Activated CD4-positive, alpha-beta memory T cell treated with anti-CD3 and anti-CD28 coated beads, Interleukin-2, amount 10 ng/mL, durations not matched to agents 7 days and 5 days (primary cell): ENCODE results near the gene ZNF213. TPM values are rescaled to one million over a fixed set of nuclear protein-coding genes. Genes with fewer than 3 reads are reported as not detected.

Source experiments
- CTCF ChIA-PET: fragments of 350-600 bp; sonication (Branson Sonifier 250); formaldehyde crosslinking; loops from one replicate; lab custom pipeline; 2021; ENCODE audit warnings: antibody characterized with exemption, inconsistent platforms; lab: Charles Lee
- POLR2A ChIA-PET: fragments of 350-600 bp; sonication (Branson Sonifier 250); formaldehyde crosslinking; loops from one replicate; lab custom pipeline; 2021; ENCODE audit warnings: antibody characterized with exemption; lab: Charles Lee
- DNase-seq: peaks from one replicate; pipeline ENCODE4 v3.0.0-alpha.2; 2020
- H3K27ac Mint-ChIP-seq: one replicate; pipeline ENCODE4 v1.8.0; 2021; ENCODE audit warnings: mild to moderate bottlenecking, mixed read lengths
- H3K27me3 Mint-ChIP-seq: one replicate; pipeline ENCODE4 v1.8.0; 2021; ENCODE audit warnings: mixed read lengths
- H3K36me3 Mint-ChIP-seq: one replicate; pipeline ENCODE4 v1.8.0; 2021; ENCODE audit warnings: low read depth, mixed read lengths
- H3K4me1 Mint-ChIP-seq: one replicate; pipeline ENCODE4 v1.8.0; 2021; ENCODE audit warnings: mixed read lengths
- H3K4me3 Mint-ChIP-seq: one replicate; pipeline ENCODE4 v1.8.0; 2021; ENCODE audit warnings: mild to moderate bottlenecking, mixed read lengths
- H3K9me3 Mint-ChIP-seq: one replicate; pipeline ENCODE4 v1.8.0; 2021; ENCODE audit warnings: mixed read lengths
- total RNA-seq, 2 experiments: library from RNA; stranded (reverse); gene quantifications; one replicate each; pipeline ENCODE4 v1.2.3, GENCODE V29; 2021

The ZNF213 gene
- total RNA-seq, 2 experiments from 2014 or later = 10.5 to 11.6 TPM

DNA sequence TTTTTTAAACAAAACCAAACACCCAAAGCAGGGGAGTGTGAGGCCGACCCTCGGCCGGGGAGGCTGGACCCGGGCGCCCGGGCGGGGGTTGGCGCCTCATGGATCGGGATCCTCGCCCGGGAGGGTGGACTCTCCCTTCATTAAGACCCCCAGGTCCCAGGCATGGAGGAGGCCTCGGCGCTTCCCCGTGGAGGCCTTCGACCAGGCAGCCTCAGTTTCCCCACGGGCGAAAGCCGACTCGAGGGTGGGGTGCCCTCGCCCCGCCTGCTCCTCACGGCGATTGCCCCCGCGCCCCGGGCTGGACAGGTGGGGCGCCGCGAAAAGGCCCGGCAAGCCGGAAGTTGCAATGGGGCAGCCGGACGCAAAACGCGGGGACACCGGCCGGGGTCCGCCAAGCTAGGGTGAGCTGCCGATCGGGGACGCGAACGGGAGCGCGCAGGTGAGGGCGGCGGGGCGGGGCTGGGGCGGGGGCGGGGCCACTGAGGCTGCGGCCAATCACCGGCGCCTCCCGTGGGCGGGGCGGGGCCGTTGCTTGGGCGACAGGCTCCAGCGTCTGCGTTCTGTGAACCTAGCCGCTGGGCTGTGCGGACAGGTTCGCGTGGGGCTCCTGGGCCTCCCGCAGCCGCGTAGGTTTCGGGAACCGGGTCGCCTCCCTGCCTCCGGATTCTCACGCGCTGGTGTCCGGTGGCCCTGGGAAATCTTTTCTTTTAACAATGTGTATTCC lies 28.5 kb upstream of the ZNF213 start:
- Mint-ChIP-seq H3K4me1 (peaks cover 42% of the 10 kb centered on the region), H3K4me3 (peak overlapping the region; percentile 76), H3K27ac (peak overlapping the region; percentile 81), H3K9me3 (no peaks in the 10 kb centered on the region), H3K36me3 (no peaks in the 10 kb centered on the region), H3K27me3 (peaks cover 5% of the 10 kb centered on the region)
- POLR2A ChIA-PET = interaction anchor here (0.5 to 1.7 kb wide), 8 partner anchors 8 to 41 kb away, joined by 3 to 12 read pairs (median 5); partner anchors contain the start of gene IL32
- CTCF ChIA-PET = interaction anchor here (0.7 to 3.3 kb wide), 7 partner anchors 8 to 78 kb away, joined by 3 to 28 read pairs (median 4); partner anchors contain the start of gene ZNF213
- peak; percentile 92 for DNase-seq

DNA sequence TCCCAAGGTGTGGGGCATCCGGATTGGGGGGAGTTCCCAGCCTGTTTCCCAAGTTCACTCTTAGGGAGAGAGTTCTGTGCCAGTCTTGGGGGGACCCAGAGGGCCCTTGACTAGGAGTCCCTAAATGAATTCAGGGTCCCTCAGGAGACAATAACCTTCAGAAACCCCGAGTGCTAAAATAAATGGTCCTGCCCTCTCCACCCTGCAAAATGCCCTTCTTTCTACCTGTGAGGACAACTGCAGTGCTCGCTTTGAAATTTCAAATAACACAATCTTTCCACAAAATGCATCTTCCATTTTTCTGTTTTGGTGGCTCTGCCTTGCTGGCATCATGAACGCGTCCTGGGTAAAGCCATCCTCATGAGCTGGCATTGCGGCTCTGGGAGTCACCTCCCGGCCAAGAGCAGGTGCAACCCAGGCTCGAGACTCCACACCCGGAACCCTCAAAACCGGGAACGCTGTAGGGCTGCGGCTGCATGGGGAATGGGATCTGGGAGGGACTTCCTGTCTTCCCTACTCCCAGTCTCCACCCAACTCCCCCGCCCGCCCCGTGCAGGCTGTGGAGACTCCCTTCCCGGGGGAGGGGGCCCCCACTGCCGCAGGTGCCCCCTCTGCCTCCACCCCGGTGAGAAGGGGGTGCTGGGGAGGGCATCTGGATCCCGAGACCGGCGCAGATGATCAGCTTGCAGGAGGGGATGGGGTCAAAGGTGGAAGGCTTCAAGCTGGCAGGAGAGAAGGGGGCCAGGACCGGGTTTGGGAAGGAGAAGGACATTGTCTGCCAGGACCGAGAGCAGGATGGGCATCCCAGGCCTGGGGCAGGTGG lies 22.6 kb upstream of the ZNF213 start, which contains the start of gene ZNF205:
Gene ZNF205 (plus strand): TSS at position 529 of the 823 bp plus-strand sequence. CDS start 845 bp downstream, outside the sequence.
- Mint-ChIP-seq H3K36me3 (no peaks in the 10 kb centered on the region), H3K9me3 (no peaks in the 10 kb centered on the region), H3K4me1 (peaks cover 4% of the 10 kb centered on the region), H3K27ac (no peak within 1 kb of the TSS), H3K4me3 (no peak within 1 kb of the TSS), H3K27me3 (peaks cover 27% of the 10 kb centered on the region)
- POLR2A ChIA-PET = no interaction called here
- no peak for DNase-seq
- CTCF ChIA-PET = interaction anchor here (0.9 to 3.4 kb wide), 2 partner anchors 17 to 84 kb away, joined by 3 to 12 read pairs; no protein-coding TSS in a partner anchor

DNA sequence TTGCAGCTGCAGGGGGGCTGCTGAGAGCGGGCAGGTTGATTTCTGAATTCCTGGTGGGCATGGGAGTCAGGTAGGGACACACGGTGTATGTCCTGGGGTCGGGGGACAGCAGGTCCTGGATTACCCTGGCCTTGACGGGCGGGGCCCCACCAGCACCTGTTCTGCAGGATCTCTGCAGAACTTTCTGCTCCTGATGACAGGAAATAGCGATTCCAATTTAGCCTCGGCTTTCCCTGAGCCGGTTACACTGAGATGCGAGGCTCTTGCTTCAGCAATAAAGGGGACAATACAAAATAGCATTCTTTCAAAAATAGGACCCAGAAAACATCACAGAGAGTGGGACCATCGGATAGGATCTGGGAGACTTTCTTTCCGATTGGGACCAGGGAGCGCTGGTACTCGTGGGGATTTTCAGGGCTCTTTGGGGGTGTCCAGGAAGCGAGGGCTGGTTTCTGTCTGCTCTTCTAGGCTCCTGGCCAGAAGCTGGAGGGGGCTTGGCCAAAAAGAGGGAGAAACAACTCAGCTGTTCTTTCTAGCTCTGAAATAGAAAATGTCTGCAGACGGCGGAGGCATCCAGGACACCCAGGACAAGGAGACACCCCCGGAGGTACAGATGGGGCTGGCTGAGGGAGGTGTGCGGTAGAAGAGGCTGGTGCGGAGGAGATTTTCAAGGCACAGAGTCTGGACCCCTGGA lies 21.8 kb upstream of the ZNF213 start:
- POLR2A ChIA-PET = no interaction called here

DNA sequence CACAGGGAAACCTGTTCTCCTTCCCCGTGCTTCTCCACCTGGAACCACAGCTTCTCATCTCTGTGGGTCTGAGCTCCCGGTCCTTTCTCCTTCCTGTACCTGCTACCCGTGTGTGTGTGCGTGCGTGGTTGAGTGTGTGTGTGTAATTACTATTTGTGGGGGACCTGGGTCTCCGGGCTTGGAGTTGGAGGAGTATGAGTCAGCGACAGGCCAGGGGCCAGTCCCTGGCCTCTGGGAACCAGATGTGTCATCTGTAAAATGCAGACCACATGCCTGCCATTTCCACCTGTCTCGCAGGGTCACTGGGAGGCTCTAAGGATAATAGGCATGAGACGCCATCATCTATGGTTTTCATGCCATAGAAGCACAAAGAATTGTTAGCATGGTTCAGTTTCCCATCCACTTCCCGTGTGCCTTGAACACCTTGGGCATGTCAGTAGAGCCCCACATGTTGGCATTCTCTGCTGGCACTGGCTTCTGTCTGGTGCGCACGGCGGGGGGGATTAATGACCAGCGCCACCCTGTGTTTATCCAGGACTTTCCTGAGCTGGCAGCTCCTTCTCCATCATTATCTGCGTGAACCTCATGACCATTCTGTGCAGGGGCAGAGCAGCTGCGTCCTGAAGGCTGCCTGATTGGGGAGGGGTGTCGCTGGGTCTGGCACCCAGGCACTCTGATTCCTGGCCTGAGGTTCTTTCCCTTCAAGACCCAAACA lies 20.9 kb upstream of the ZNF213 start:
- H3K27me3 Mint-ChIP-seq = peaks cover 27% of the 10 kb centered on the region
- H3K4me3 Mint-ChIP-seq = no peak overlapping the region
- POLR2A ChIA-PET = interaction anchor here (1.5 kb wide), 1 partner anchor 15 kb away, joined by 5 read pairs; no protein-coding TSS in a partner anchor

More for the DNA sequence above, 21.8 kb upstream of the ZNF213 start:
- no peaks in the 10 kb centered on the region for H3K36me3 Mint-ChIP-seq
- H3K27me3 Mint-ChIP-seq = peaks cover 27% of the 10 kb centered on the region
- H3K4me3 Mint-ChIP-seq = no peak overlapping the region
- H3K9me3 Mint-ChIP-seq = no peaks in the 10 kb centered on the region
- DNase-seq = no peak
- CTCF ChIA-PET = interaction anchor here (2.0 to 3.4 kb wide), 2 partner anchors 12 to 16 kb away, joined by 7 to 12 read pairs; no protein-coding TSS in a partner anchor
- H3K27ac Mint-ChIP-seq = no peak overlapping the region
- peaks cover 2% of the 10 kb centered on the region for H3K4me1 Mint-ChIP-seq

DNA sequence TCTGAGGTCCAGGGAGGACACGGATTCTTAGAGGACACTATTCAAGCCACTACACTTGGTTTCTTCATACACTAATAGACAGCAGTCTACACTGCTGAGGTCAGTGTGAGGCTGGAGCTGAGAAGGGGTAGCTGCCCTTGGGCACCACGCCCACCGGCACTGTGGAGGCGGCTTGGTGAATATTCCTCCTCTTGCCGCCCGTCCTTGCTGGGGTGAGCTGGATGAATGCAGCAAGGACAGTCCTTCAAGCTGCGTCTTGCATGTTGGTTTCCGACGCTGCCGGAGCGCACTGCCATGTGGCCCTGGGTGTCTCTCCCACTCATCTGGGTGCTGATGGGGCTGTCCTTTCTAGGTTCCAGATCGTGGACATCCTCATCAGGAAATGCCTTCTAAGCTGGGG lies 19.8 kb upstream of the ZNF213 start:
- H3K4me1 Mint-ChIP-seq = no peaks in the 10 kb centered on the region
- ChIA-PET POLR2A (interaction anchor here (1.0 to 1.5 kb wide), 2 partner anchors 10 to 14 kb away, joined by 3 to 5 read pairs; no protein-coding TSS in a partner anchor), CTCF (interaction anchor here (0.8 to 2.0 kb wide), 3 partner anchors 13 to 20 kb away, joined by 3 to 7 read pairs (median 4); partner anchors contain the start of gene ZNF213)
- no peak for DNase-seq
- H3K9me3 Mint-ChIP-seq = no peaks in the 10 kb centered on the region
- no peaks in the 10 kb centered on the region for H3K36me3 Mint-ChIP-seq
- no peak overlapping the region for H3K4me3 Mint-ChIP-seq
- H3K27me3 Mint-ChIP-seq = peaks cover 25% of the 10 kb centered on the region
- H3K27ac Mint-ChIP-seq = no peak overlapping the region

More for the DNA sequence above, 20.9 kb upstream of the ZNF213 start:
- DNase-seq = no peak
- H3K9me3 Mint-ChIP-seq = no peaks in the 10 kb centered on the region
- H3K36me3 Mint-ChIP-seq = no peaks in the 10 kb centered on the region
- no peak overlapping the region for H3K27ac Mint-ChIP-seq
- CTCF ChIA-PET = interaction anchor here (2.0 to 3.4 kb wide), 2 partner anchors 12 to 15 kb away, joined by 7 to 12 read pairs; no protein-coding TSS in a partner anchor
- H3K4me1 Mint-ChIP-seq = peaks cover 2% of the 10 kb centered on the region

DNA sequence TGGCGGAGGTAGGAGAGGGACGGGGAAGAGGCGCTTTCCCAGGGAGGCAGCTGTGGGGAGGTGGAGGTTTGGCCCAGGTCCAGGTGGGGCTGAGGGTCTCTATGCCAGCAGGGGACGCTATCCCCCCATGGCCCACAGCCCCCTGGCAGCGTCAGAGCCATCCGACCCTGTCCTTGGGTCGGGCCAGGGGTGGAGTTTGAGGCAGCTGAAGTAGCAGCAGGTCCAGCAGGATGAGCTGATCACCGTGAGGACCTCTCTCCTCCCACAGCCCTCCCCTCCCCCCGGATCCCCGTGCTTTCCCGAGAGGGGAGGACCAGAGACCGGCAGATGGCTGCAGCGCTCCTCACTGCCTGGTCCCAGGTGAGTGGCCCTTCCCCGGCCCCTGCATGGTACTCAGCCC lies 19.3 kb upstream of the ZNF213 start:
- H3K27me3 Mint-ChIP-seq = peaks cover 22% of the 10 kb centered on the region
- DNase-seq = no peak
- ChIA-PET POLR2A (interaction anchor here (1.0 to 1.5 kb wide), 2 partner anchors 10 to 14 kb away, joined by 3 to 5 read pairs; no protein-coding TSS in a partner anchor), CTCF (interaction anchor here (0.8 to 1.6 kb wide), 2 partner anchors 14 to 19 kb away, joined by 3 to 4 read pairs; partner anchors contain the start of gene ZNF213)
- H3K4me1 Mint-ChIP-seq = no peaks in the 10 kb centered on the region
- H3K27ac Mint-ChIP-seq = no peak overlapping the region
- no peaks in the 10 kb centered on the region for H3K36me3 Mint-ChIP-seq
- H3K9me3 Mint-ChIP-seq = no peaks in the 10 kb centered on the region
- H3K4me3 Mint-ChIP-seq = no peak overlapping the region

DNA sequence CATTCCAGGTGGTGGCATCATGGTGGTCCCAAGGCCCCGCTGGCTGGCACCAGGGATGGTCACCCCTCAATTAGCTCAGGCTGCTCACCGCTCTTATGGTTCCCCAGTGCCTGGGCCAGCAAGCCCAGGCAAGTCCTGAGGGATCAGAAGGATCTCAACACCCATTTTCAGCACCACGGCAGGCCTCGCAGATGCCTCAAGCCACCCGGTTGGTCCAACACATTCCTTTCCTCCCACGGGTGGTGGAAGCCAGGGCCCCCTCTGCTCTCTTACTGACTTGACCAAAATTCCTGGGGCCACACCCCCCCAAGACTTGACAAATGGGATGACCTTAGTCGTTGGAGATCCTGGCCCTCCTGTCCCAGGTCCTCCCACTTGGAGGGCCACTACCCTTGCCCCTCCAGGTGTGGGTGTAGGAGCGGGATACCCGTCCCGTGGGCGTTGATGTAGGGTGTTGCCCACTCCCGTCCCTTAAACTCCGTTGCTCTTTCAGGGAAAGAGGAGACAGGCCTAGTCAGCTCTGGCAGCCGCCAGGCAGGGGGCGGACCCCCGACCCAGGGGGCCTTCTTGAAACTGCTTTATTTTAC lies 16.5 kb upstream of the ZNF213 start:
- Mint-ChIP-seq H3K4me3 (no peak overlapping the region), H3K27me3 (peaks cover 12% of the 10 kb centered on the region), H3K36me3 (no peaks in the 10 kb centered on the region), H3K27ac (no peak overlapping the region), H3K9me3 (no peaks in the 10 kb centered on the region), H3K4me1 (peaks cover 6% of the 10 kb centered on the region)
- DNase-seq = no peak
- ChIA-PET CTCF (interaction anchor here (1.1 to 2.1 kb wide), 5 partner anchors 10 to 87 kb away, joined by 3 to 14 read pairs (median 5); partner anchors contain the start of gene ZNF213), POLR2A (interaction anchor here (1.8 kb wide), 1 partner anchor 16 kb away, joined by 4 read pairs; the partner anchor contains the start of gene ZNF213)

DNA sequence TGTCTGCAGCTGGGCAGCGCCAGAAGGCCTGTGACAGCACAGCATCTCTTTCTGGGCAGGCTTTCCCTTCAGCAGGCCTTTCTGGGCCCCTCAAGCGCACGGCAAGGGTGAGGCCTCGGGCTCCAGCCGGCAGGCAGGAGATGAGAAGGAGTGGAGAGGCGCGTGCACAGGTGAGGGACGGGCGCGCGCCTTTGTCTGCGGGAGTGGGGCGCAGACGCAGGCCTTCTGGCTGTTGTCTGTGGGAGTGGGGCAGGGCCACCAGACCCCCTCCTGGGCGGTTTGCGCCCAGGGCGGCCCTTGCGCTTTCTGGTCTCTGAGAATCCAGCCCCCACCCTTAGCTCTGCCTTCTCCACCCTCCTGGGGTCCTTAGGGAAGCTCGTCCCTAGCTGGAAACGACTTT lies 16.0 kb upstream of the ZNF213 start:
- CTCF ChIA-PET = interaction anchor here (1.1 to 2.2 kb wide), 2 partner anchors 10 to 87 kb away, joined by 3 to 7 read pairs; no protein-coding TSS in a partner anchor
- no peak for DNase-seq
- POLR2A ChIA-PET = interaction anchor here (1.8 kb wide), 1 partner anchor 12 kb away, joined by 5 read pairs; no protein-coding TSS in a partner anchor
- Mint-ChIP-seq H3K4me1 (peaks cover 11% of the 10 kb centered on the region), H3K27me3 (peaks cover 8% of the 10 kb centered on the region), H3K9me3 (no peaks in the 10 kb centered on the region), H3K4me3 (no peak overlapping the region), H3K27ac (no peak overlapping the region), H3K36me3 (no peaks in the 10 kb centered on the region)

DNA sequence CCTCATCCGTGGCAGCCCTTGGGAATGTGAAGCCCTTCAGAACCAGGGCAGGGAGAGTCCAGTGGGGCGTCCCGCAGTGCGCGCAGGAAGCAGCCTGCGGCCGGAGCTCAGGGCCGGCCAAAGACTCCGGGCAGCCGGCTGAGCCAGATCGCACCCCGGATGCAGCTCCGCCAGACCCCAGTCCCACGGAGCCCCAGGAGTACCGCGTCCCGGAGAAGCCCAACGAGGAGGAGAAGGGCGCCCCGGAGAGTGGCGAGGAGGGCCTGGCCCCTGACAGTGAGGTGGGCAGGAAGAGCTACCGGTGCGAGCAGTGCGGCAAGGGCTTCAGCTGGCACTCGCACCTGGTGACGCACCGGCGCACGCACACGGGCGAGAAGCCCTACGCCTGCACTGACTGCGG lies 15.5 kb upstream of the ZNF213 start:
- ChIA-PET CTCF (interaction anchor here (1.1 to 2.2 kb wide), 3 partner anchors 10 to 87 kb away, joined by 3 to 7 read pairs (median 6); no protein-coding TSS in a partner anchor), POLR2A (interaction anchor here (1.0 to 1.8 kb wide), 2 partner anchors 12 to 13 kb away, joined by 3 to 5 read pairs; no protein-coding TSS in a partner anchor)
- Mint-ChIP-seq H3K4me1 (peaks cover 11% of the 10 kb centered on the region), H3K27ac (no peak overlapping the region), H3K27me3 (peaks cover 4% of the 10 kb centered on the region), H3K4me3 (no peak overlapping the region), H3K36me3 (no peaks in the 10 kb centered on the region), H3K9me3 (no peaks in the 10 kb centered on the region)
- no peak for DNase-seq

DNA sequence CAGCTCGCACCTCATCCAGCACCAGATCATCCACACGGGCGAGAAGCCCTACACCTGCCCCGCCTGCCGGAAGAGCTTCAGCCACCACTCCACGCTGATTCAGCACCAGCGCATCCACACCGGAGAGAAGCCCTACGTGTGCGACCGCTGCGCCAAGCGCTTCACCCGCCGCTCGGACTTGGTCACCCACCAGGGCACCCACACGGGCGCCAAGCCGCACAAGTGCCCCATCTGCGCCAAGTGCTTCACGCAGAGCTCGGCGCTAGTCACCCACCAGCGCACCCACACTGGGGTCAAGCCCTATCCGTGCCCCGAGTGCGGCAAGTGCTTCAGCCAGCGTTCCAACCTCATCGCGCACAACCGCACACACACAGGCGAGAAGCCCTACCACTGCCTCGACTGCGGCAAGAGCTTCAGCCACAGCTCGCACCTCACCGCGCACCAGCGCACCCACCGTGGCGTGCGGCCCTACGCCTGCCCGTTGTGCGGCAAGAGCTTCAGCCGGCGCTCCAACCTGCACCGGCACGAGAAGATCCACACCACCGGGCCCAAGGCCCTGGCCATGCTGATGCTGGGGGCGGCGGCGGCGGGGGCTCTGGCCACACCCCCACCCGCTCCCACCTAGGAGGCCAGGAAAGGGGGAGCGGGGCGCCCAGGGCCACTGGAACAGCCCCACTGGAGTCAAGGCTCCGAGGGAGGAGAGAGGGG lies 15.0 kb upstream of the ZNF213 start:
- CTCF ChIA-PET = interaction anchor here (1.1 to 2.2 kb wide), 3 partner anchors 9 to 88 kb away, joined by 3 to 7 read pairs (median 6); no protein-coding TSS in a partner anchor
- H3K9me3 Mint-ChIP-seq = no peaks in the 10 kb centered on the region
- H3K36me3 Mint-ChIP-seq = no peaks in the 10 kb centered on the region
- no peak overlapping the region for H3K4me3 Mint-ChIP-seq
- H3K4me1 Mint-ChIP-seq = peaks cover 15% of the 10 kb centered on the region
- no peak overlapping the region for H3K27ac Mint-ChIP-seq
- DNase-seq = no peak
- POLR2A ChIA-PET = interaction anchor here (1.0 to 1.8 kb wide), 2 partner anchors 13 to 14 kb away, joined by 3 to 5 read pairs; no protein-coding TSS in a partner anchor
- no peaks in the 10 kb centered on the region for H3K27me3 Mint-ChIP-seq
